ENCODE results near the gene NFKB2.

DNA sequence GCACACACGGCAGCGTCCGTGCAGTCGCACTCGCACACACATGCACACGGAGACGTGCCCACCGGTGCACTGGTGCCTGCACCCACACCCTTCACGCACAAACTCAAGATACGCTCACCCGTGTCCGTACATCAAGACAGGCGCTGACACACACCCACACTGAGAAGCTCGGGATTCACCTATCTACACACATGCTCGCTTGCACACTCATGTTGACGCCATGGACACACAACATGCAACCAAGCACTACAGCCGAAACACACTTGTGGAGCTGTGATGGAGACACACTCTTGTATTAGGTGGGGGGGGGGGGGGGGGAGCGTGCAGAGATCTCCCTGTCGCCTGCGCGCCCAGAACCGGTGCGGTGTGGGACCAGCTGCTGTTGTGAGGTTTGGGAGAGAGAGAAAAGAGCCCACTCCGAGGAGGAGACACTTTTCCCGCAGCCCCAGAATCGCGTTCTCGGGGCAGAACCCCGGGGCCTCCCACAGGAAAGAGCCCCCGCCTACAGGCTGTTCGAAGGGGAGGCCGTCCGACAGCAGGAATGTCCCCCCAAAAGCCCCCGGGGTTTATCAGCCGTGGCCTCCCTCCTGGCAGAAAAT, 605 bp upstream of the NFKB2 start:
- TF ChIP-seq BHLHE40 (IDR thresholded peaks at IDR 0.05; ENCODE audit: borderline replicate concordance) (no peak), TARDBP (IDR thresholded peaks at IDR 0.05) (no peak; the same call in none of the 2 replicates), SP1 (IDR thresholded peaks at IDR 0.05) (no peak), FOXM1 (IDR thresholded peaks at IDR 0.05; ENCODE audit: borderline replicate concordance) (no peak), HDGF (IDR thresholded peaks at IDR 0.05; ENCODE audit: borderline replicate concordance) (no peak), CTBP1 (IDR thresholded peaks at IDR 0.05; ENCODE audit: borderline replicate concordance) (no peak), L3MBTL2 (conservative IDR thresholded peaks at IDR 0.05) (peak; percentile 81), FOXA1 (IDR thresholded peaks at IDR 0.05) (no peak), NFRKB (IDR thresholded peaks at IDR 0.05) (no peak), ZNF384 (IDR thresholded peaks at IDR 0.05) (no peak), ARNT (IDR thresholded peaks at IDR 0.05) (no peak), FOXK2 (IDR thresholded peaks at IDR 0.05) (no peak)

All from HEK293T (cell line).